SU-DHL-6 (cell line): ENCODE data around the gene SEC14L5.

Source experiments
- H2AFZ ChIP-seq: fragments of 200-600 bp; sonication (generic); 2 replicates; pipeline ENCODE4 v1.6.1; 2014; ENCODE audit warnings: low read depth, mild to moderate bottlenecking, moderate library complexity, mixed read lengths, antibody characterized with exemption, low read length; ENCODE audit not compliant: severe bottlenecking
- H3F3A ChIP-seq: fragments of 200-600 bp; shearing (Covaris generic); 2 replicates; pipeline ENCODE4 v1.6.0; 2016; ENCODE audit warnings: antibody characterized with exemption, mild to moderate bottlenecking; ENCODE audit not compliant: insufficient read depth
- H3K27ac ChIP-seq: fragments of 200-600 bp; sonication (generic); 2 replicates; pipeline ENCODE4 v1.5.1; 2016; ENCODE audit warnings: low read depth, mild to moderate bottlenecking, low read length, moderate library complexity, mixed read lengths
- H3K27me3 ChIP-seq: fragments of 200-600 bp; sonication (generic), shearing (Covaris generic); 2 replicates; pipeline ENCODE4 v1.6.0; 2014; ENCODE audit warnings: mild to moderate bottlenecking, low read length
- H3K36me3 ChIP-seq: fragments of 200-600 bp; sonication (generic); 2 replicates; pipeline ENCODE4 v1.6.1; 2014; ENCODE audit warnings: mild to moderate bottlenecking, low read length, mixed read lengths
- H3K4me2 ChIP-seq: fragments of 300-600, 200-600 bp; shearing (Covaris generic), sonication (generic); 2 replicates; pipeline ENCODE4 v1.6.0; 2014; ENCODE audit warnings: low read length, low read depth, mild to moderate bottlenecking; ENCODE audit not compliant: poor library complexity, severe bottlenecking
- H3K4me3 ChIP-seq: fragments of 200-600 bp; sonication (generic); 2 replicates; pipeline ENCODE4 v1.5.1; 2014; ENCODE audit warnings: antibody characterized with exemption, low read length, mild to moderate bottlenecking, mixed read lengths; ENCODE audit not compliant: insufficient read depth, poor library complexity, severe bottlenecking
- H3K79me2 ChIP-seq: fragments of 200-600 bp; sonication (generic); 2 replicates; pipeline ENCODE4 v1.6.1; 2014; ENCODE audit warnings: mild to moderate bottlenecking, low read length, moderate library complexity; ENCODE audit not compliant: insufficient read depth
- H3K9ac ChIP-seq: fragments of 200-600 bp; sonication (generic); 2 replicates; pipeline ENCODE4 v1.7.0; 2014; ENCODE audit warnings: mild to moderate bottlenecking, low read length
- H3K9me2 ChIP-seq: fragments of 200-600 bp; sonication (generic); replicated peaks from 2 replicates; pipeline ENCODE4 v1.6.1; 2014; ENCODE audit warnings: low read length; ENCODE audit not compliant: insufficient read depth
- H3K9me3 ChIP-seq: fragments of 200-600 bp; sonication (generic); 2 replicates; pipeline ENCODE4 v1.6.1; 2014; ENCODE audit warnings: low read length, mixed read lengths; ENCODE audit not compliant: insufficient read depth
- H4K20me1 ChIP-seq: fragments of 200-600 bp; sonication (generic); 2 replicates; pipeline ENCODE4 v1.6.1; 2014; ENCODE audit warnings: low read depth, mild to moderate bottlenecking, antibody characterized with exemption, low read length, moderate library complexity, mixed read lengths
- EZH2phosphoT487 ChIP-seq: fragments of 200-600 bp; sonication (generic), shearing (Covaris generic); conservative IDR thresholded peaks from 2 replicates; pipeline ENCODE4 v1.6.1; 2018; ENCODE audit warnings: mild to moderate bottlenecking, antibody characterized with exemption, low read length, moderate library complexity, mixed read lengths
- TF ChIP-seq, protein P1 (sequence below): fragments of 200-600 bp; sonication (generic); IDR thresholded peaks from one replicate; pipeline ENCODE4 v1.5.1; 2017; ENCODE audit warnings: antibody characterized with exemption, mild to moderate bottlenecking, low read length, moderate library complexity; ENCODE audit not compliant: insufficient read depth, poor library complexity, severe bottlenecking

Gene SEC14L5

GRCh38 chr16:5035909-5036227 is 77.7 kb downstream of the SEC14L5 start:
- Histone ChIP-seq H3K9me2 (no peaks in the 10 kb centered on the region), H3K9ac (no peak overlapping the region), H3K27ac (no peak overlapping the region), H2AFZ (no peak overlapping the region), H3K79me2 (no peaks in the 10 kb centered on the region), H3K36me3 (no peaks in the 10 kb centered on the region), H3F3A (no peaks in the 10 kb centered on the region), H3K9me3 (no peaks in the 10 kb centered on the region), H3K27me3 (no peaks in the 10 kb centered on the region), H3K4me3 (no peak overlapping the region), H4K20me1 (no peaks in the 10 kb centered on the region), H3K4me2 (no peak overlapping the region)
- TF ChIP-seq EZH2phosphoT487: no peak
- TF ChIP-seq, protein P1, sequence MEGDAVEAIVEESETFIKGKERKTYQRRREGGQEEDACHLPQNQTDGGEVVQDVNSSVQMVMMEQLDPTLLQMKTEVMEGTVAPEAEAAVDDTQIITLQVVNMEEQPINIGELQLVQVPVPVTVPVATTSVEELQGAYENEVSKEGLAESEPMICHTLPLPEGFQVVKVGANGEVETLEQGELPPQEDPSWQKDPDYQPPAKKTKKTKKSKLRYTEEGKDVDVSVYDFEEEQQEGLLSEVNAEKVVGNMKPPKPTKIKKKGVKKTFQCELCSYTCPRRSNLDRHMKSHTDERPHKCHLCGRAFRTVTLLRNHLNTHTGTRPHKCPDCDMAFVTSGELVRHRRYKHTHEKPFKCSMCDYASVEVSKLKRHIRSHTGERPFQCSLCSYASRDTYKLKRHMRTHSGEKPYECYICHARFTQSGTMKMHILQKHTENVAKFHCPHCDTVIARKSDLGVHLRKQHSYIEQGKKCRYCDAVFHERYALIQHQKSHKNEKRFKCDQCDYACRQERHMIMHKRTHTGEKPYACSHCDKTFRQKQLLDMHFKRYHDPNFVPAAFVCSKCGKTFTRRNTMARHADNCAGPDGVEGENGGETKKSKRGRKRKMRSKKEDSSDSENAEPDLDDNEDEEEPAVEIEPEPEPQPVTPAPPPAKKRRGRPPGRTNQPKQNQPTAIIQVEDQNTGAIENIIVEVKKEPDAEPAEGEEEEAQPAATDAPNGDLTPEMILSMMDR: no peak

GRCh38 chr16:5036228-5037156 is 78.4 kb downstream of the SEC14L5 start:
- H2AFZ ChIP-seq: no peak overlapping the region
- H3K9ac ChIP-seq: no peak overlapping the region
- H3K27me3 ChIP-seq: no peaks in the 10 kb centered on the region
- no peaks in the 10 kb centered on the region for H3K9me2 ChIP-seq
- no peaks in the 10 kb centered on the region for H4K20me1 ChIP-seq
- H3K9me3 ChIP-seq: no peaks in the 10 kb centered on the region
- TF ChIP-seq EZH2phosphoT487: no peak
- TF ChIP-seq, protein P1: no peak
- H3K4me3 ChIP-seq: no peak overlapping the region
- no peaks in the 10 kb centered on the region for H3K79me2 ChIP-seq
- no peaks in the 10 kb centered on the region for H3F3A ChIP-seq
- H3K4me2 ChIP-seq: no peak overlapping the region
- no peaks in the 10 kb centered on the region for H3K36me3 ChIP-seq
- H3K27ac ChIP-seq: no peak overlapping the region

- H3F3A ChIP-seq: no peaks in the 10 kb centered on the region
- no peak for TF ChIP-seq EZH2phosphoT487
- TF ChIP-seq, protein P1: no peak
- no peaks in the 10 kb centered on the region for H3K27me3 ChIP-seq
- no peaks in the 10 kb centered on the region for H3K9me2 ChIP-seq
- H3K9ac ChIP-seq: no peak overlapping the region
- no peak overlapping the region for H2AFZ ChIP-seq
- H3K4me3 ChIP-seq: no peak overlapping the region
- H3K9me3 ChIP-seq: no peaks in the 10 kb centered on the region
- no peak overlapping the region for H3K27ac ChIP-seq
- no peaks in the 10 kb centered on the region for H3K79me2 ChIP-seq
- H3K4me2 ChIP-seq: no peak overlapping the region
- no peaks in the 10 kb centered on the region for H4K20me1 ChIP-seq
- H3K36me3 ChIP-seq: no peaks in the 10 kb centered on the region
Measured at GRCh38 chr16:5040451-5040850, 82.3 kb downstream of the SEC14L5 start.
